NCI-H2029 treated with DMSO at 0.1 percent for 48 hours (cell line): ENCODE measurements around the gene EVPL.
"Not testable (repeated sequence)": the region's sequence is repeated elsewhere in the genome, so short reads cannot be mapped to it uniquely, and the experiment has no call there.

Source experiments
- DNase-seq: peaks from one replicate; lab custom pipeline; 2025; lab: John Stamatoyannopoulos, UW

Gene EVPL

DNA sequence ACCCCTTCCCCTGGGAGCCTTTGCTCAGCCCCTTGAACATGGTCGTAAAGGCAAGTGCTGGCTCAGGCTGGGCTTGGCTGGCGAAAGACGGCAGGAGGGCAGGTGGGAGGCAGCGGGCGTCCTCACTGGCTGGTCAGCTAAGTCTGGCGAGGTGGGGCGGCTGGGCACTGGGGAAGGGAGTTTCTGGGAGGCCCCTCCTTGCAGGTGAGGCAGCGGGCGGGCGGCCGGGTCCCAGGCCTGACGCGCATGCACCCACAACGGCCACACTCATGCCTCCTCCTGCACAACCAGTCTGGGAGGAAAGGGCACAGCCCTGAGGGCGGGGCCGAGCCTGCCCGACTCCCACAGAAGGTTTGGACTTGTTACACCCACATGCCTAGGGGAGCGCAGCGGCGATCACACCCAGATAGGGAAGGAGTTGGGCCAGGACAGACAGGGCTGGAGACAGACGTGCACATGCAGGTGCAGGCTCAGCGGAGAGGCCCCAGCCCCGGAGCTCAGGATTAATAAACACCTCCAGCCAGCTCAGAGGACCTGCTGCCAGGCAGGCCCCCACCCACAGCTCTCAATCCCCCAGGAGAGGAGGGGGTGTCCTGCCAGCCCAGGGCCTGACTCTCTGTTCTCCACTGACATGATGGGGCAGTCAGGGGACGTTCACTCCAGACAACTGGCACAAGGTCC lies at the start of gene EVPL:
Gene EVPL (minus strand): TSS at position 148 of the 681 bp plus-strand sequence. CDS start 108 bp downstream, at position 40.
- no peak for DNase-seq

DNA sequence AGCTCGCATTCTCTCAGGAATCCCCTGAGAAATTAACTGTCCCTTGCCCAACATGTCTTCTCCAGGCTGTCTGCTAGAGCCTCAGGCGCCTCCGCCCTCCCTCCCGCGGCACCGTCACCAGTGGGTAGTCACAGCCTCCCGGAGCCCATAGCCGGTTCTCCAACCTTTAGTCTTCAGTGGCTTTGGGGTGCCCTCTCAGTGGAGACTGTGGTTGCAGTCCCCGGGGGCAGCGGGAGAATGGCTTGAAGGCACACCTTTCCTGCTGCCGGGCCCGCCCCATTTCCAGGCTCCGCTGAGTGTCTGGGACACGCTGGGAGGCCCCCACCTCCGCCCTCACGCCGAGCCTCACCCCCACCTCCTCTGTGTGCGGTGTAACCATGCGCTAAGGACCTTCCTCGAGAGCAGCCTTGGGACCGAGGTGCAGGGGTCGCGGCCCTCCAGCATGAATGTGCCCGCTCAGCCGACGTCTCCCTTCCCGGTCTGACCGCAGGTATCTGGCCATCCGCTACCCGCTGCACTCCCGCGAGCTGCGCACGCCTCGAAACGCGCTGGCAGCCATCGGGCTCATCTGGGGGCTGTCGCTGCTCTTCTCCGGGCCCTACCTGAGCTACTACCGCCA lies 49.1 kb upstream of the EVPL start:
- DNase-seq: no peak

DNA sequence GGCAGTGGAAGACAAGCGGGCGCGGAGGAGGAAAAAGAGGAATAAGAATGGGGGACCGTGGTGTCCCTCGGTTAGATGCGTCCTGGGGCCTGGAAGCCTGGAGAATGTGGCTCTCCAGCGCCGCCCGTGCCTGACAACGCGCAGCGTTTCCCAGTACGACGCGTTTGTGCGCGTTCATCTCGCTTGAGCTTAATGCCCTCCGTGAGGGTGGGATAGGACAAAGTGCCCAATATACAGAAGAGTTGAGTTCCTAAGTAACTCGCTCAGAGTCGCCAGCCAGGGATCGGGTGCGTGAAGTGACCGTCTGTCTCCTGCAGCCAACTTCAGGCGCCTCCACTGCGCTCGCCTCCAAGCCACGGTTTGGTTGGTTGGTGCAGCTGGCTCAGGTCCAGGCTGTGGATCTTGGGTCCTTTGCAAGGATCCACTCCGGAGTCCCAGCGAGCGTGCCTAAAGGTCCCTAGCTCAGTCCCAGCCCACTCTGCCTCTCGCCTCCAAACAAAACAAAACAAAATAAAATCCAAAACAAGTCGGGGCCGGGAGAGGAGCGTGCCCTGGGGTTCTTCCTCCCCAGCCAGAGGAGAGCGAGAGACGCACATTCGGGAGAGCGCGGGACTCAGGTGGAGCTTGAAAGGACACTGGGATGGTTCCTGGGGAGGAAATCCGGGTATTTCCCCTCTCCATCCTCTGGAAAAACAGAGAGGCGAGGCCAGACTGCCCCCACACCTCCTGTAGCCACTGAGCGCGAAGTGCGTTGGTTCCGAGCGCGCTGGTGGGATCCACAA lies 48.4 kb upstream of the EVPL start:
- no peak for DNase-seq

DNA sequence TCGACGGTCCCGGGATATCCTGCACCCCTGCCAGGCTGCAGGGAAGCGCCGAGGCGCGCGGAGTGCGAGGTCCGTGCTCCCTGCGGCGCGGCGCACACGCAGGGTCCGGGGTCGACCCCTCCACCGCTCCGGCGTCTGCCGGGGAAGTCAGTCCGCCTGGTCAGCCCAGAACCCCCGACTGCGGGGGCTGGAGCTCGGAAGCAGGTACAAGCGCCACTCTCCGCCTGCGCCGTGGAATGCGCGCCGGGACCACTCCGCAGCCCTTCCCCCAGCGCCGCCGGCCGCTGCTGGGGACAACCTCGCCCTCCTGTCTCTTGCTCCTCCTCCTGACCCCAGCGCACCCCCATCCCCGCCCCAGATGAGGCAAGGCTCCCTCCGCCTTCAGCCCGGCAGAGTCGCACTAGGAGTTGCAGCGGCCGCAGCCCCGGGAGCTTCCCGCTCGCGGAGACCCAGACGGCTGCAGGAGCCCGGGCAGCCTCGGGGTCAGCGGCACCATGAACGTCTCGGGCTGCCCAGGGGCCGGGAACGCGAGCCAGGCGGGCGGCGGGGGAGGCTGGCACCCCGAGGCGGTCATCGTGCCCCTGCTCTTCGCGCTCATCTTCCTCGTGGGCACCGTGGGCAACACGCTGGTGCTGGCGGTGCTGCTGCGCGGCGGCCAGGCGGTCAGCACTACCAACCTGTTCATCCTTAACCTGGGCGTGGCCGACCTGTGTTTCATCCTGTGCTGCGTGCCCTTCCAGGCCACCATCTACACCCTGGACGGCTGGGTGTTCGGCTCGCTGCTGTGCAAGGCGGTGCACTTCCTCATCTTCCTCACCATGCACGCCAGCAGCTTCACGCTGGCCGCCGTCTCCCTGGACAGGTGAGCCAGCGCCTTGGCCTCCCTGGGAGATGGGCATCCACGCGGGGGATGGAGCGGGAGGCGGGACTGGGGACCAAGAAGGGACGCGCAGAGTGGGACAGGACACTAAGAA lies 47.6 kb upstream of the EVPL start, which contains the start of gene GALR2:
Gene GALR2 (plus strand): TSS at position 392 of the 974 bp plus-strand sequence. CDS start 103 bp downstream, at position 495.
- no peak for DNase-seq

DNA sequence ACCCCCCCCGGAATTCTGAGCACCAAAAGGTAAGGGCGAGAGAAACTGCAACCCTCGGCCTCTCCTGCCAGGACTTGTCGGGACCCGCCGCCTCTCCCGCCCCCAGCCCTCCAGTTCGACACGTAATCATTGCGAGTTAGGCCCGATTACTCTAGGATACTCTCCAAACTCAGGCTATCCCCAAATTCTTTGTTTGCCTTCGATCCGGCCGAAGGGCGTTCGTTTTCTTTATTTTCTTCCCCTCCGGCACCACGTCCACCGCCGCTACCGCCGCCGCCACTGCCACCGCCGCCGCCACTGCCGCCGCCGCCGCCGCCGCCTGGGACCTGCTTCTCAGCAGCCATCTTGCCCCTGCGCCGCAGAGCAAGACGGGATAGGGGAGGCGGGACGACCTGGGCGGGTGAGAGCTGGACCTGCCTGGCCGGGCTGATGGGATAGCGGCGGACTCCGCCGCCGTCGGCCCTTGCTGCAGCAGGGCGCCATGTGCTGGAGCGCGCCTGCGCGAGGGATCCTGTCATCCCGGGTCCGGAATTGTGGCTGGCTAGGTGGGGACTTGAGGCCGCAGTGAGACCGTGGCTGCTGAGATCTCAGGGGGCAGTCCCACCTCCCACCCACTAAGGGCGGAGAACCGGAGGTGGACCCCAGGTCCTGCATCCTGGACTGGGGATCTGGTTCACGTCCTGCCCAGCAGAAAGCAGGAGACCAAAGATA lies 45.2 kb upstream of the EVPL start, which contains the start of gene SRP68:
Gene SRP68 (minus strand): TSS at position 370 of the 711 bp plus-strand sequence. CDS start 26 bp downstream, at position 344.
- peak; percentile 34 for DNase-seq

DNA sequence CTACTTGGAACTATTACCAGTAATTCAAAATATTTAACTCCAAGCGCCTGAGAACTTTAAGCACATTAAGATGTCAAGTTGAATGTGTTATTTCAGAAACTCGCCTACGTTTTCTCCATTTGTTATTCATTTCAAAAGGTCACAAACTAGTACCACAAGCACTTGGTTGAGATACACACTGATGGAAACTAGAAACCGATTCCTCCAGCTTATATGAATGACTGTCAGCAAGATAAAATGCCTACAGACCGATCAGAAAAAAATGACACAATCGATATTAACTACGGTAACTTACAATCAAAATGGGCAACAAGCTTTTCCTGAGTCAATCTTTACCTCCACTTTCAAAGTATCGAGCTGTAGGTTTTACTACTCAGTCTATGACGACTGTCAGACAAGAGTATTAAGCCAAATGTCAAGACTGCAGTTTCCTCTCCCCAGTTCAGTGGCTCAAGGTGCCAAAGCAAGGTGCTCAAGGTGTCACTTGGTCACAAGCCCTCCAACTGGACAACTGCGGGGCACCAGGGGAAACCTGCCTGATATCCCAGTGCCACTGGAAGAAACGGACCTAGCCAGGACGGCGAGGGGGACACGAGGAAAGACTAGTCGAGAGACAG lies 44.5 kb upstream of the EVPL start:
- no peak for DNase-seq

DNA sequence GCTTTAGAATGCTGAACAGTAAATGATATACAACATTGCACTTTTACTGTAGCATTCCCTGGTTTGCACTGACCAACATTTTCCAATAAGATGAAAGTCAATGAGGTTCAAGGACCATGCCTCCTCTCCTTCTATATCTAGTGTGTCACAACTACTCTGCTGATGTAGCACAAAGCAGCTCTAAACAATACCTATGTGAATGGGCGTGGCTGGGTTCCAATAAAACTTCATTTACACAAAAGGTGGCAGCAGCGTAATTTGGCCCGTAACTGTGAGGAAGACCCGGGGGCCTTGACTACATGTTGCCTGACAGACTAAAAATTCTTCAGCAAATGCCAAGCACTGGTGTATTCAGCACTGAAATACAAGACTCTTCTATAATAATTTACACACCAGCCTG lies 38.7 kb upstream of the EVPL start:
- no peak for DNase-seq

DNA sequence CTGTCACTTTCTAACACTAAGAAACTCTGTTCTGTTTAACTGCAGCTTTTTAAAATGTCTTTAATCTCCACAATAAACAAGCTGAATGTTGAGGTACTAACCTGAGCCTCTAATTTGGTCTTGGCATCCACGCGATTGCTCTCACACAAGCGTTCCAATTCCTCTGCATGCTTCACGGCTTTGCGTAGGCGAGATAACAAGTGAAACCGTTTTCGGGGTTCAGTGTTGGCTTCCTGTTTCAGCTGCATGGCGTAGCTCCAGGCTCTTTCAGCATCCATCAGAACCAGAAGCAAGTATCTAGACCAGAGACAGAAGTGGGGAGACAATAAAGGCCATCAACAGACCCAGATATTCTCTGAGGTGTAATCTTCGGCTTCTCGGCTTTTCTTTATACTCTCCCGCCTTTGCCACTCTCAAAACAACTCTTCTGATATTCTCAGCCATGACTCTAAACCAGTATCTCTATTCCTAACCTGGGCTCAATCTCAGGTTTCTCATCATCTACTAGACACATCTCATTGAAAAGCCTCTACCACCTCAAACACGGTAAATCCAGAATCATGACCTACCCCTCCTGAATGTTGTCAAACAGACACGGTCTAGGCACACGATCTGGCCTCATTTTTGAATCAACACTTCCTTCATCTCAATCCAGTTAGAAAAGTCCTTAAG lies 36.9 kb upstream of the EVPL start:
- no peak for DNase-seq

DNA sequence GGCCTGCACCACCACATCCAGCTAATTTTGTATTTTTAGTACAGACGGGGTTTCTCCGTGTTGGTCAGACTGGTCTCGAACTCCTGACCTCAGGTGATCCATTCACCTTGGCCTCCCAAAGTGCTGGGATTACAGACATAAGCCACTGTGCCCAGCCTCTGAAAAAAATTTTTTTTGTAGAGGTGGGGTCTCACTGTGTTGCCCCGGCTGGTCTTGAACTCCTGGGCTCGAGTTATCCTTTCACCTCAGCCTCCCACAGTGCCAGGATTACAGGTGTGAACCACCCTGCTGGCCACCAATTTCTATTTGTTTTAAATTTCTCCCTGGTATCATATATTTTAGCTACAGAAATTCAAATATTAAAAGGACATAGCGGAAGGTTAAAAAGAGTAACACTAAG lies 31.2 kb upstream of the EVPL start:
- DNase-seq: not testable (repeated sequence)

DNA sequence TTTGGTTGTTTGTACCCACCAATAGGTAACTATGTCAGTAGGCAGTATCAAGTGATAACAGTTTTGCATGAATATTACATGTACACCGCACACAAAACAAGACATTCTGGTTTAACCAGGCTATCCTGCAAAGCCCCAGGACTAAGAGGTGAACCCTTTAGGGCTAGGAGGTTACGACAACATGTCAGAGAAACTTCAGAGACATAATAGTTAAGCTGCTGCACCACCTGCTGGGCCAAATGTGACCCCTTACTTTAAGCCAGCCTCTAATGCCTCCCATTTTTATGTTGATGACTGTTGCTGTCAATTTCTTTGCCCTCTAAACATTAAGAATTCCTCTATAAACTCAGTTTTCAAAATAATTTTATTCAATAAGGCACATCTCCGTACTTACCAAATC lies 29.8 kb upstream of the EVPL start:
- no peak for DNase-seq

DNA sequence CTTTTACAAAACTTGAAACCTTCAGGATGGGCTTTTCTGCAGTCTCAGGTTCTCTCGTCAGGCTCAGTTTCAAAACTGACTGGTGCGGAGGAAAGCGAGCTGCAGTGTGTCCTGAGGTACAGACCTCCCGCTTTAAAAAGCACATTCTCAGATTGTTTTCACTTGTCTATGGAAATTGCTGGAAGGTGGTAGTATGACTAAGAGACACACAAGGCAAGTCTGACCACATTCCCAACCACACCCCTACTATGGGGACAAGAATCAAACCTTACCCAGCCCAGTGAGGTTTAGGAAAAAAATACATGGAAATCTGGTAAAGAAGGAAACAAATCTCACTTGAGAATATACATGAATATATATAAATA lies 27.0 kb upstream of the EVPL start:
- DNase-seq: no peak

DNA sequence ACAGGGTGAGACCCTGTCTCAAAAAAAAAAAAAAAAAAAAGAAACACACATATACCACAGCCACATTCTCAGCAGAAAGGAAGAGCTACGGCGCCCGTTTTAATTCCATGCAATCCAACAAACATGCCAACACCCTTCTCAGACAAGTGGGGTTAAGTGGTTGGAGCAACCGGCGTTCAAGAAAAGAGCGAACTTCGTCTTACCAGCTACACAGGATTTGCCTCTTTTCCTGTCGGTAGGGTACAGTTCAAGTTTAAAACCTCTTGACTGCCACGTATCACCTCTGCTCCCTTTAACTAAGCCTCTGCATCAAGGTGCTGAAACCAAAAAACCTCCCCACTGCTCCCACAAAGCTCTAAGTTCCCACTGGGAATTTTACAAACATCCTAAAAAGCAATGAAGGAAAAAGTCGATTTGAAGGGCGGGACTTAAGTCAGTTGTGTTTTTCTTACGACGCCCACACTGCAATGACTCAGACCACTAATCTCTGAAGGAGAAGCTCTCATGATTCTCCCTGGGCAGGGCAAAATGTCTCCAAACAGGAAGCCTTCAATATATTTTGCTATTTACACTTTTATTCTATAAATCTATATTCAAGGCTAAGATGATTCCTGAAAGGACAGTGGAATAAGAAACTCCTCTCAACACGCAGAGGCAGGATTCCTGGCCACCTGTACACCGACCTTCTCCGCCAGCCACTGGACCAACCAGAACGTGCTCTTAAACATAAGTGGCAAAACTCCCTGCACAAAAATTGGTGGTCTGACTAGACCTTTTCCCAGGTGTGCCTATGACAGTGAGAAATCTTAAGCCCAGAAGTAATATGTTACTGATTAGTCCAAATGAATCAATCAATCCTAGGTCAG lies 26.4 kb upstream of the EVPL start:
- DNase-seq: no peak

DNA sequence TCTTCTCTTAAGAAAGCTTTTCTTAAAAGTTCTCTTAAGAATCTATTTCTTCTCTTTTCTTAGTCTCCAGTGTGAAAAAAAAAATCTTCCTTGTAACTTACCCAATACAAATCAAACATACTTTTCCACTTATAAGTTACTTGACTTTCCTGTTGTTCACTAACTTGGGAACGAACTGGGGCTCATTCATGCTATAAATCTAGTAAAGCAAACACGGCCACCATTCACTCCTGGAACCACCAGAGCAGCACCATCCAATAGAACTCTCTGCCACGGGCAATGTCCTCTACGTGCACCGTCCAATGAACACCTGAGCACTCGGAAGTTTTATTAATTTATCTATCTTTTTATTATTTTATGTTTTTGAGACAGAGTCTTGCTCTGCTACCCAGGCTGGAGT lies 24.5 kb upstream of the EVPL start:
- DNase-seq: no peak

DNA sequence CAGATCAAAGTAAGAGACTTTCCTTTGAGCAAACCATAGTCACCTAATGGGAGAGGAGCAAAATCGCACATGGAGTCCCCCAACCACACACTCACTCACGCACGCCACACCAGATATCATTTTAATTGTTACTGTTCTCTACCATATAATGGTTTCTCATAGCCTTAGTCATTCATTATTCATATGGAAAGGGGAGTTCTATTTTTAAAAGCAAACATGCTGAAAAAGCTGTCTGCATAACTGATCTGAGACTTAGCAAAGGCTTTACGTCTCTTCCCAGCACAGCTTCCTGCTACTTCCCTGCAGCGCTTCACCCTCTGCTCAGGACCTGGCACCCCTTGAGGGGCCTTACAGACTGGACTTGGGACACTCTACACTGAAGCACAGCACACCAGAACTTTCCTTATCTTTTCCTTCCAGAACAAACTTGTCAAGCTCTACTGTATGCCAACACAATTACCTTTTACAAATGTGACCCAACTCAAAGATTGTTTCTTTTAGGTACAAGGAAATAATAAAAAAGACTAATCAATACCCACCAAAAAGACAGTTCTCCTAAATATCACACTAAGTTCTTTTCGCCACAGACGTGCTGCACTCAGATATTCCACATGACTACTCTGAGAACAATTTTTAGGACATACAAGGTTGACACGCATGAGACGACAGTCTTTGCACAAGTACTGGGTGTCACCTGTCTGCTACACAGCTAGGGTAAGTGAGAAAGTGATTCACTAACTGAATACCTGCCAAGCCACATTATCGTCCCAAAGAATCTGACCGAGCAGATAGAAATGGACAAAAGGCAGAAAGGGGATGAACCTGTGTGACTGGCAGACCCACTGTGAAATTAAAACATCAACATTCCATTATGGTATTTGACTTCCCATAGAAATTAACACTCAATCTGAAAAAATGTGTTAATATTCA lies 23.7 kb upstream of the EVPL start:
- DNase-seq: no peak

DNA sequence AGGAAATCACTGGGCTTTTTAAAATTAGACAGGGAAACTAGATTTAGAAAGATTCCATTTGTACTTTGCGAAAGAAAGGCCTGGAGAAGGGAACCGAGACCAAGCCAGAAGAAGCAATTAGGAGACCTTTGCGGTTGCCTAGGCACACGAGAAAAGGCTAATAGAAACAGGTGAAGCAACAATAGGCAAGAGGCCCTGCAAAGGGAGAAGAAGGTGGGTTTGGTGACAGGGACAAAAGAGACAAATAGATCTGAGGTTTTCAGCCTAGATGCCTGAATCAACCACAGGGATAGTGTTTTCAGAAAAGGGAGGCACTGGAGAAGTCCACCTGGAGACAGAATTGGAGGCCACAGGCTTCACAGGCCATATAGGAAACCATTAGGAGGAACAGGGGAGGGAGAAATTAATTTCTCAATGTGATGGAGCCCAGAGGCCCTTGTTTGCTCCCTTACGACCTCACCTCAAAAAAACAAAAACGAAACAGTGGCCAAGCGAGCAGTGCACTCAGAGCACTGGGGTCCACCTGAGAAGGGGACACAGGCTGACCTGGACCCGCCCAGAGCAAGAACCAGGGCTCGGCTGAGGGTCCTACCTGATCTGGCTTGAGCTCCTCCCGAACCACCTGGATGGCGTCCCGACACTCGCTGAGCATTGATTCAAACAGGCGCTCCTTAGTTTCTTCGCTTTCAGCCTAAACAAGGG lies 22.9 kb upstream of the EVPL start:
- no peak for DNase-seq

DNA sequence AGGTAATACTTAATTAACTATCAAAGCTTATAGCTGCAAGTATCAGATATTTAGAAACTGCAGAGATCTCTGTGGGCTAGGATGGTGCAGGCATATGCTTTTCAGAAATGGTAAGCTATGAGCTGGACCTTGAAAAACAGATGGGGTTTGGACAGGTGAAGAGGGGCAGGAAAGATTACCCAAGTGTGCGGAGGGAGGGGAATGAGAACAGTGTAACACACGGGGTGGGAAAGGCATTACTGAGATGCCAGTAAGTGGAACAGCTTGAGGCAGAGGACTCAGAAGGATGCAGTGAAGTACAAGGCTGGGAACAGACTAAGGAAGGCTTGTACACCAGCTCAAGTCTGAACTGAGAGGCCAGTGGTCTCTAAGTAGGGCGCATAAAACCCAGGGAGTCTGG lies 22.1 kb upstream of the EVPL start:
- DNase-seq: no peak

DNA sequence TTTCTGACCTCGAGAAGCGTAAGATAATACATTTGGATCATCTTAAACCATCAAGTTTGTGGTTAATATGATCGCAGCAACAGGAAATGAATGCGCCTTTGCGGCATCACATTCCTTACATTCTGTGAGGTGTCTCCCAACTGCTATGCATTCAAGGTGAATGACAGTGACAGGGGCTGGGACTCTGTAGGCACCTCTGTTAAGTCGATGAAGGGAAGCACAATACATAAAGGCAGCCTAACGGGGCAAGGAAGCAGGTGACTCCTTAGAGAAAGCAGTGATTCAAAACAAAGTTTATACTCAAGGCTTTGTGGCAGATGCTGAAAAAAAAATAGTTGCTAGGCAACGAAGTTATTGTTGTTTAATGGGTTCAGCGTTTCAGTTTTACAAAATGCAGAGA lies 21.6 kb upstream of the EVPL start:
- DNase-seq: no peak
